Stimulated activated CD8-positive, alpha-beta memory T cell treated with anti-CD3 and anti-CD28 coated beads, Interleukin-4, amount 100 ng/mL, for 4 hours (primary cell): ENCODE data around the gene RAB25.
"Not testable (repeated sequence)": the region's sequence is repeated elsewhere in the genome, so short reads cannot be mapped to it uniquely, and the experiment has no call there.

Experiments
- DNase-seq, 2 donors: peaks; one replicate each; pipeline ENCODE4 v3.0.0-alpha.2; 2020; ENCODE audit warnings: low read depth in 2 of 2, low spot score in 1 of 2

Gene RAB25

DNA sequence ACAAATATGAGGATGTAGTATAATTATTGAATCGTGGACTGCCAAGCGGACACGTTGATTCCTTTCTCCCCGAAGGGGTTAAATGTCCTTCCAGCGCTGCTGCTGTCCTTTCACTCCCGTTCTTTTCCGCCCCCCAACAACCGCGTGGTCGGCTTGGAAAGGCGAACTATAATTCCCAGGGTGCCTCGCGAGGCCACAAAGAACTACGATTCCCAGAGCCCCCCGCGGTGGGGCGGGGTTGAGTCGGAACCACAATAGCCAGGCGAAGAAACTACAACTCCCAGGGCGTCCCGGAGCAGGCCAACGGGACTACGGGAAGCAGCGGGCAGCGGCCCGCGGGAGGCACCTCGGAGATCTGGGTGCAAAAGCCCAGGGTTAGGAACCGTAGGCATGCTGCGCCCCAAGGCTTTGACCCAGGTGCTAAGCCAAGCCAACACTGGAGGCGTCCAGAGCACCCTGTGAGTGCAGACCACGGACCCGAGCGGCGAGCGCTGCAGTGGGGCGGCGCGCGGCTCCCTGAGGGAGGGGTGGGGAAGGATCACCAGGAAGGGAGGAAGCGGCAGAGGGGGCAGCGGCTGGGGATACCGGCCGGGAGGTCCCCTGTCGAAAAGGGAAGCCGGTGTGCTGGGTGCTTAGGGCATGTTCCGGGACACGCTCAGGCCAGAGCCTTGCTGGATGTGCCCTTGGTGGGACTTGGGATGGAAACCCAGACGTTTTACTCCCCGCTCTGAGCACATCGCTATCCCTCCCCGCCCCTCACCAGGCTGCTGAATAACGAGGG lies 6.3 kb upstream of the RAB25 start, which contains the start of gene LAMTOR2:
Gene LAMTOR2 (plus strand): TSS at position 283 of the 781 bp plus-strand sequence. CDS start 108 bp downstream, at position 391.
- peak; percentile 93 to 96 for DNase-seq

DNA sequence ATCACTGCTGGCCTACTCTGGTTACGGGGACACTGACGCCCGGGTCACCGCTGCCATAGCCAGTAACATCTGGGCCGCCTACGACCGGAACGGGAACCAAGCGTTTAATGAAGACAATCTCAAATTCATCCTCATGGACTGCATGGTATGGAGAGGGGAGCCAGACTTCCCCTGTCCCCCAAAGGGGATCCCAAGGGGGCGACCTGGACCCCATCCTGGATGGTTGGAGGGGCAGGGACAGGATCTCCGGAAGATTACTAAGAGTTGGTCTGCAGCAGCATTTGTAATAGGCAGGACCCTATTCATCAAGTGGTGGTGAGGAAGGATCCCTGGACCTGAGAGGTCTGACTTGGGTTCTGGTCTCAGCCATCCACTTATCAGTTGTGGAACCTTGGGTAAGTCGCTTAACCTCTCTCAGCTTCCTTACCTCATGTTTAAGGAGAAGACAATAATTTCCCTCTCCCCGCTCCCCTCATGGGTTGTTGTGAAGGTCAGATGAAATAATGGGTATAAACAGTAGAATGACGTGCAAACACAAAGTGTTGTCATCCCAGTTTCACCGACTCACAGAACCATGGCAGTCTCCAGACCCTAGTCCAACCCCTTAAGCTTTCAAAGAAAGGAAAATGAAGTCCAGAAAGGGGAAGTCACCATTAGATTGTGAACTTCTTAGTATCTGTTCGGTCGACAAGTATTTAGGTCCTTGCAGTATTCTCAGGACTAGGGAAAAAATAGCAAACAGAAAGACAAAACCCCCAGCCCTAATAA lies 5.5 kb upstream of the RAB25 start:
- DNase-seq = no peak

GRCh38 chr1:156056326-156056849 lies 4.6 kb upstream of the RAB25 start:
- DNase-seq = no peak

DNA sequence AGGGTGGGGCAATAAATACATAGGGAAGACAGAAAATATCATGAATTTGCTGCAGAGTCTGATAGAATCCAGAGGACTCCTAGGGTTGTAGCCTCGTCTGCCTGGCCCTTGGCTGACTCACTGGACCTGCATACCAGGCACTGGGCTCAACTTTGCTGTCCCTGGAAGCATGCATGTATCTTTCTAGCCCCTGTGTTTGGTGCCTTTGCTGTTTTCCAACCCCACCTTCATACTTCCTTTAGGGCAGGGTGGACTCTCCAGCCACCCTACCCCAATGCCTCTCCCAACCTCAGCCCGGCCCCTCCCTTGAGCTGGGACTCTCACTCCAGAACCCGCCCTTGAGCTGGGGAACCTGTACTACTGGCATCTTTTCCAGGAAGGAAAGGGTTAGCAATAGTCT lies 1.2 kb downstream of the RAB25 start:
- no peak for DNase-seq

DNA sequence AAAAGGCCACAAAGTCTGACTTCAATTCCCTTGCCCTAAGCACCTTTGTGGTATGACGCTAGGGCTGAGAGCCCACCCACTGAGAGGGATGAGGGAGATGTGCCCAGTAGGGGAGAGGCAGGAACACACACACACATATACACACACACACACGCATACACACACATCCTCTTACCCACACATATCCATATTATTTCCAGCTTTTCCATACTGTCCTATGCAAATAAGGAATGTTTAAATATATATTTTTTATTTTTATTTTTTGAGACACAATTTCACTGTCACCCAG lies 3.0 kb downstream of the RAB25 start:
- no peak for DNase-seq

- DNase-seq = no peak
These were observed 3.7 kb downstream of the RAB25 start for GRCh38 chr1:156064615-156065014.

- no peak for DNase-seq
These were observed 4.3 kb downstream of the RAB25 start for GRCh38 chr1:156065212-156065611.

DNA sequence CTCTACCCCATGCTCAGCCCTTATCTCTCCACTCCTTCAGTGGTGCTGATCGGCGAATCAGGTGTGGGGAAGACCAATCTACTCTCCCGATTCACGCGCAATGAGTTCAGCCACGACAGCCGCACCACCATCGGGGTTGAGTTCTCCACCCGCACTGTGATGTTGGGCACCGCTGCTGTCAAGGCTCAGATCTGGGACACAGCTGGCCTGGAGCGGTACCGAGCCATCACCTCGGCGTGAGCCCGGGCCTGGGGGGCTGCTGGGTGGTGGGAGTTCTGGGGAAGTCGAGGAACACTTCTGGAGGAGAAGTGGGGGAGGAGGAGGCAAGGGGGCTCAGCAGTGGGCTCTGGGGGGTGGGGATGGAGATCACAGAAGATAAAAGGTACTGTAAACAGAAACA lies 4.9 kb downstream of the RAB25 start:
- no peak for DNase-seq

DNA sequence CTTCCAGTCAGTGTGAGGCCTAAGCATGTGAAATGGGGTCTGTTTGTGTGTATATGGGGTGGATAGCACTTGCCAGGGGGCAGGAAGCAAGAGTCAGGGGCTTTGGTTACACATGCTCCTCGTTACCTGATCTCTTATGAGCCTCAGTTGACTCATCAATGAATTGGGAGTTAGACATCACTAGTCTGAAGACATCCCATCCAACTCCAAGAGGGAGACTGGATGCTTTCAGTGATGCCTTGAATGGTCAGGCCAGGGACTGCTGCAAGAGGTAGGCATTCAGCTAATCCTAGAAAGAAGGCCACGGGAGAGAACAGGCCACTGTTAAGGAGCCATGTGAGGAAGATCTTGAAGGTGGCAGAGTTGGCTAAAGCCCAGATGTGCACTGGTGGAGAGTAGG lies 6.3 kb downstream of the RAB25 start:
- no peak for DNase-seq

DNA sequence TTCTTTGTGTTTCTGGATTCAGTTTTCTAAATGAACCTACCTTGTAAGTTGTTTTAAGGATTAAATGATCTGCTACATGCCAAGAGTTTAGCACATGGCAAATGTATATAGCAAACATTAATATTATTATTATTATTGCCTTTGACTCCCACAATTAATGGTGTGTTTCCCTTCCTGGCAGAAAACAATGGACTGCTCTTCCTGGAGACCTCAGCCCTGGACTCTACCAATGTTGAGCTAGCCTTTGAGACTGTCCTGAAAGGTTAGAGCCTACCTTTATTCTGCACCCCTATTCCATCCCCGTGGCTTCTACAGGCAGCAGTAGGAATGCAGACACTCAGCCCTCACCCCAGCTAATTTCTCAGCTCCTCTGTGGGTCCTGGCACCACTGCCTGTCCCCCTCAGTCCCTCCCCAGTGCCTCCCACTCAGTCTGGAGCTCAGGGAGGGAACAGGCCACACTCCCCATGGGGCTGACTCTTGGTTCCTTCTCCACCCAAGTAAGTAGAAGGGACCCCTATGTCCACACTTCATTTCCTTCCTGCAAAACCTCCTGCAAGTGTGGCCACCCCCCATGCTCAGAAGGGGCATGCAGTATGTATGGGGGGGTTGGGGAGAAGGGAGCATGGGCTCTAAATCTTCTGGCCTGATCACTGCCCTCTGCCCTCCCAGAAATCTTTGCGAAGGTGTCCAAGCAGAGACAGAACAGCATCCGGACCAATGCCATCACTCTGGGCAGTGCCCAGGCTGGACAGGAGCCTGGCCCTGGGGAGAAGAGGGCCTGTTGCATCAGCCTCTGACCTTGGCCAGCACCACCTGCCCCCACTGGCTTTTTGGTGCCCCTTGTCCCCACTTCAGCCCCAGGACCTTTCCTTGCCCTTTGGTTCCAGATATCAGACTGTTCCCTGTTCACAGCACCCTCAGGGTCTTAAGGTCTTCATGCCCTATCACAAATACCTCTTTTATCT lies 8.8 kb downstream of the RAB25 start:
- no peak for DNase-seq

GRCh38 chr1:156070548-156070947 lies 9.6 kb downstream of the RAB25 start:
- DNase-seq = no peak

DNA sequence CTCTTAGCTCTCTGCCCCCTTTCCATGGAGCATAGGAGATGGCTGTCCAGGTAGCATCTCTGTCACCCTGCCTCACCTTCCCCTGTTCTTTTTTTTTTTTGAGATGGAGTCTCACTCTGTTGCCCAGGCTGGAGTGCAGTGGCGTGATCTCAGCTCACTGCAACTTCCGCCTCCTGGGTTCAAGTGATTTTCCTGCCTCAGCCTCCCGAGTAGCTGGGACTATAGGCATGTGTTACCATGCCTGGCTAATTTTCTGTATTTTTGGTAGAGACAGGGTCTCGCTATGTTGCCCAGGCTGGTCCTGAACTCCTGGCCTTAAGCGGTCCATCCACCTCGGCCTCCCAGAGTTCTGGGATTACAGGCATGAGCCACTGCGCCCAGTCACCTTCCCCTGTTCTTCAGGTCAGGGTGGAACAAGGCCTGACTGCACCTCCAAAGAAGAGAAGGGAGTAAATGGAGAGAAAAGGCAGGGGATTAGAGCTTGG lies 10.4 kb downstream of the RAB25 start:
- not testable (repeated sequence) for DNase-seq

DNA sequence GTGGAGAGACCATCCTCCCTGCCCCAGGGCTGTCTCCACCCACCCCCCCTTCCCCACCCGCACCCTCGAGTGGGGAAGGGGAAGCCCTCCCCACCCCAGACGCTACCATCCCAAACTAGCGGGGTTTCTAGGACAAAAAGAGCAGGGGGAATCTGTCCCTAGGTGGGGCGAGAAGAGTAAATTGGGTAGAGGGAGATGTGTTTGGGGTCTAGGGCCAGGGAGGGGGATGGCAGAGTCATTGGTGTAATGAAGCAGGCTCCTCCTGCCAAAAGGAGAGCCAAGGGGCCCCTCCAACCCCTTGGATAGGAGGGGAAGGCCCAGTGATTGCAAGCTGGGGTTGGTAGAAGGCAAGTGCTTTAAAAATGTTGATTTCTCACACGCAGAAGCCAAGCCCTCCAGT lies 11.3 kb downstream of the RAB25 start:
- DNase-seq = no peak

- no peak for DNase-seq
These were observed 12.2 kb downstream of the RAB25 start for GRCh38 chr1:156073110-156073687.

GRCh38 chr1:156073740-156074139 lies 12.8 kb downstream of the RAB25 start:
- no peak for DNase-seq

DNA sequence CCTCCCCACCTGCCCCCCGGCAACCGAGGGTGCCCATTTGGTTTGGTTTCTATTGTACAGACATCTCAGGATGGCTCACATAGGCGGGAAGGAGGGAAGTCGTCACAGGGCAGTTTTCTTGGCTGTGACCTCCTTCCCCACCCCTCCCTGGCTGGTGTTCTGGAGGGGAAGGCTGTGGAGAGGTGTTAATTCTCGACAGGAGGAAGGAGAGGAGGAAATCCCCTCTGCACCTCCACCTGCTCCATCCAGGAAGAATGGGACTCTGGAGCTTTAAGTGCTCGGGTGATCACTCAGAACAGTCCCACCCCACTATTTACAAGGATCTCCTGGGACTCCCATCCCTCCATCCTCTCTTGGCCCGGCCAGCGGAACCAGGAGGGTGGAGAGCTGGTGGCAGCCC lies 13.7 kb downstream of the RAB25 start:
- DNase-seq = no peak

DNA sequence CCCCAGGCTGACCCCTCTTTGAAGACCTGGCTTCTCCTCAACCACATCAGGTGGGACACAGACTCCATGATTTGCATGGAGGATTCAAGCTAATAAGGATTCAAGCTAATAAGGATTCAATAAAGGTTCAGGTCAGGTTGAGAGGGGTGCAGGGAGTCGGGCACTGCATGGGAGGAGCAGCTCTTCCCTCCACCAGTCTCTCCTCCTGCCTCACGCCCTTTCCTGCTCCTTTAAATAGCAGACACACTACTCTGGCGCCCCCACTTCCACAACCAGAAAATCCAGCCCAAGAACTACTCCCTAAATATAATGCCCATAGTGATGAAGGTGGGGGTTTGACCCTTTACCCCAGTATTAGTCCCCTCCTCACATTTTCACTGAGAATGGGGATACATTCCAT lies 14.2 kb downstream of the RAB25 start:
- no peak for DNase-seq

- no peak for DNase-seq
These were observed 14.8 kb downstream of the RAB25 start for GRCh38 chr1:156075775-156076204.

DNA sequence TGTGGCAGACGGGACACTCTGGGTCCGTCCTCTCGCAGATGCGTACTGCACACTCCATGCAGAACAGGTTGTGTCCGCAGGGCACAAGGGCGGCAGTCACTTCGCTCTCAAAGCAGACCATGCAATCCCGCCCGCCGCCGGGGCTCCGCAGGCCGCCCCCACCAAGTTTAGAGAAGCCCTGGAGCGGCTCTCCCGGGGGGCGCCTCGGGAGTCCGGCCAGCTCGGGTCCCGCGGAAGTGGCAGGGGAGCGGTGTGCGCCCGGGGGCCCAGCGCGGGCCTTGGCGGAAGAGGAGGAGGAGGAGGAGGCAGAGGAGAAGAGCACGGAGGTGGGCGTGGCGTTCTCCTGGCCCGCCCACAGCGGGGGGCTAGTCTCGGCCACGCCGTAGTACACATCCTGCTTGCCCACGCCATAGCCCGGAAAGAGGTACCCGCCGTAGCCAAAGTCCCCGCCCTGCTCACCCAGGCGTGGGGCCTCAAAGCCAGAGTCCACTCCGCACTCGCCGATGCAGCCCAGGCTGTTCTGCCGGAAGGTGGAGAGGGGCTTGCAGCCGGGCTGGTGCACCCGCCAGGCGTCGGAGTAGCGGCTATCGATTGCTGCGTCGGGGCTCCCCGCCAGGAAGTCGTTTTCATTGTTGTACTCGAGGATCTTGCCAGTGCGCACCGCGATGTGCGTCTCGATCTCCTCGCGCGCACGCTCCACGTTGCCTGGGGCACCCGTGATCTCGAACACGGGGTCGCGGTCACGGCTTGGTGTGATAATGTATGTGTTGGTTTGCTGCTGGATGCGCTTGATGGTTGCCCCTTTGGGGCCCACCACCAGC lies 15.9 kb downstream of the RAB25 start:
- DNase-seq = no peak

GRCh38 chr1:156077430-156077760 lies 16.4 kb downstream of the RAB25 start:
- DNase-seq = no peak
